SU-DHL-6 (cell line): ENCODE measurements around the gene TMC6.

Source experiments
- H2AFZ ChIP-seq: fragments of 200-600 bp; sonication (generic); 2 replicates; pipeline ENCODE4 v1.6.1; 2014; ENCODE audit warnings: low read depth, mild to moderate bottlenecking, moderate library complexity, mixed read lengths, antibody characterized with exemption, low read length; ENCODE audit not compliant: severe bottlenecking
- H3F3A ChIP-seq: fragments of 200-600 bp; shearing (Covaris generic); 2 replicates; pipeline ENCODE4 v1.6.0; 2016; ENCODE audit warnings: antibody characterized with exemption, mild to moderate bottlenecking; ENCODE audit not compliant: insufficient read depth
- H3K27ac ChIP-seq: fragments of 200-600 bp; sonication (generic); 2 replicates; pipeline ENCODE4 v1.5.1; 2016; ENCODE audit warnings: low read depth, mild to moderate bottlenecking, low read length, moderate library complexity, mixed read lengths
- H3K27me3 ChIP-seq: fragments of 200-600 bp; sonication (generic), shearing (Covaris generic); 2 replicates; pipeline ENCODE4 v1.6.0; 2014; ENCODE audit warnings: mild to moderate bottlenecking, low read length
- H3K36me3 ChIP-seq: fragments of 200-600 bp; sonication (generic); 2 replicates; pipeline ENCODE4 v1.6.1; 2014; ENCODE audit warnings: mild to moderate bottlenecking, low read length, mixed read lengths
- H3K4me2 ChIP-seq: fragments of 300-600, 200-600 bp; shearing (Covaris generic), sonication (generic); 2 replicates; pipeline ENCODE4 v1.6.0; 2014; ENCODE audit warnings: low read length, low read depth, mild to moderate bottlenecking; ENCODE audit not compliant: poor library complexity, severe bottlenecking
- H3K4me3 ChIP-seq: fragments of 200-600 bp; sonication (generic); 2 replicates; pipeline ENCODE4 v1.5.1; 2014; ENCODE audit warnings: antibody characterized with exemption, low read length, mild to moderate bottlenecking, mixed read lengths; ENCODE audit not compliant: insufficient read depth, poor library complexity, severe bottlenecking
- H3K79me2 ChIP-seq: fragments of 200-600 bp; sonication (generic); 2 replicates; pipeline ENCODE4 v1.6.1; 2014; ENCODE audit warnings: mild to moderate bottlenecking, low read length, moderate library complexity; ENCODE audit not compliant: insufficient read depth
- H3K9ac ChIP-seq: fragments of 200-600 bp; sonication (generic); 2 replicates; pipeline ENCODE4 v1.7.0; 2014; ENCODE audit warnings: mild to moderate bottlenecking, low read length
- H3K9me2 ChIP-seq: fragments of 200-600 bp; sonication (generic); replicated peaks from 2 replicates; pipeline ENCODE4 v1.6.1; 2014; ENCODE audit warnings: low read length; ENCODE audit not compliant: insufficient read depth
- H3K9me3 ChIP-seq: fragments of 200-600 bp; sonication (generic); 2 replicates; pipeline ENCODE4 v1.6.1; 2014; ENCODE audit warnings: low read length, mixed read lengths; ENCODE audit not compliant: insufficient read depth
- H4K20me1 ChIP-seq: fragments of 200-600 bp; sonication (generic); 2 replicates; pipeline ENCODE4 v1.6.1; 2014; ENCODE audit warnings: low read depth, mild to moderate bottlenecking, antibody characterized with exemption, low read length, moderate library complexity, mixed read lengths
- EZH2phosphoT487 ChIP-seq: fragments of 200-600 bp; sonication (generic), shearing (Covaris generic); conservative IDR thresholded peaks from 2 replicates; pipeline ENCODE4 v1.6.1; 2018; ENCODE audit warnings: mild to moderate bottlenecking, antibody characterized with exemption, low read length, moderate library complexity, mixed read lengths
- TF ChIP-seq, protein P1 (sequence below): fragments of 200-600 bp; sonication (generic); IDR thresholded peaks from one replicate; pipeline ENCODE4 v1.5.1; 2017; ENCODE audit warnings: antibody characterized with exemption, mild to moderate bottlenecking, low read length, moderate library complexity; ENCODE audit not compliant: insufficient read depth, poor library complexity, severe bottlenecking

Gene TMC6

DNA sequence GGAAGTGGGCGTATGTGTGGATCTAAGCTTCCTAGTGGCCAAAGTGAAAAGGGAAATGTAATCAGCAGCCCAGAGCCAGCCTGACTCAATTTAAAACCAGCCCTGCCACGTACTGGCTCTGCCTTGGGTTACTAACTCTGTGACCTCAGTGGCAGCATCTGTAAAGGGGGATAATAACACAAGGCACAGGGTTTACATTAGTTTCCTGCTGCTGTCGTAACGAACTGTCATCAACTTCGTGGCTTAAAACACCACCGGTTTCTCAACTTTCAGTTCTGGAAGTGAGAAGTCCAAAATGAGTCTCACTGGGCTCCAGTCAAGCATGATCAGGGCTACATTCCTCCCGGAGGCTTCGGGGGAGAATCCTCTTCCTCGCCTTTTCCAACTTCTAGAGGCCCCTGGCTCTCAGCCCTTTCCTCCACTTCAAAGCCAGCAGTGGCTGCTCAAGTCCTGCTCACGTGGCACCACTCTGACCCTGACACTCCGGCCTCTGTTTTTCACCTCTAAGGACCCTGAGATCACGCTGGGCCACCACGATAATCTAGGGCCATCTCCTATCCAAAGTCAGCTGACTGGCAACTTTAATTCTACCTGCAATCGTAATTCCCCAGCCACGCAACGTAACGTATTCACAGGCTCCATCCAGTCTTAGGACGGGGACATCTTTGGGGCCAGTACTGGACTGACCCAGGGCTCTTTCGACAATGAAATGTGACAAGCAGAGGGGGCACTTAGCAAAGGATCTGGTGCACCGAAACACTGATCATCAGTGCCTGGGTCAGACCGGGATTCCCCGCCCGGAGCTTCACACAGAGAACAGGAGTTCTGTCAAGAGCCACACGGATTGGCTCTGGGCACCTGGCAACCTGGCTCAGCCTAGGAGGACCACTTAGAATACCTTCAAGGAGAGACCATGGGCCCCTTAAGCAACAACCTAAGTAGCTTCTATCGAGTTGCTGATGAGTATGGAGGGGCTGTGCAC, 14.5 kb downstream of the TMC6 start:
- Histone ChIP-seq H3K36me3 (no peaks in the 10 kb centered on the region), H4K20me1 (no peaks in the 10 kb centered on the region)
- TF ChIP-seq, protein P1, sequence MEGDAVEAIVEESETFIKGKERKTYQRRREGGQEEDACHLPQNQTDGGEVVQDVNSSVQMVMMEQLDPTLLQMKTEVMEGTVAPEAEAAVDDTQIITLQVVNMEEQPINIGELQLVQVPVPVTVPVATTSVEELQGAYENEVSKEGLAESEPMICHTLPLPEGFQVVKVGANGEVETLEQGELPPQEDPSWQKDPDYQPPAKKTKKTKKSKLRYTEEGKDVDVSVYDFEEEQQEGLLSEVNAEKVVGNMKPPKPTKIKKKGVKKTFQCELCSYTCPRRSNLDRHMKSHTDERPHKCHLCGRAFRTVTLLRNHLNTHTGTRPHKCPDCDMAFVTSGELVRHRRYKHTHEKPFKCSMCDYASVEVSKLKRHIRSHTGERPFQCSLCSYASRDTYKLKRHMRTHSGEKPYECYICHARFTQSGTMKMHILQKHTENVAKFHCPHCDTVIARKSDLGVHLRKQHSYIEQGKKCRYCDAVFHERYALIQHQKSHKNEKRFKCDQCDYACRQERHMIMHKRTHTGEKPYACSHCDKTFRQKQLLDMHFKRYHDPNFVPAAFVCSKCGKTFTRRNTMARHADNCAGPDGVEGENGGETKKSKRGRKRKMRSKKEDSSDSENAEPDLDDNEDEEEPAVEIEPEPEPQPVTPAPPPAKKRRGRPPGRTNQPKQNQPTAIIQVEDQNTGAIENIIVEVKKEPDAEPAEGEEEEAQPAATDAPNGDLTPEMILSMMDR = no peak
- no peak for TF ChIP-seq EZH2phosphoT487

DNA sequence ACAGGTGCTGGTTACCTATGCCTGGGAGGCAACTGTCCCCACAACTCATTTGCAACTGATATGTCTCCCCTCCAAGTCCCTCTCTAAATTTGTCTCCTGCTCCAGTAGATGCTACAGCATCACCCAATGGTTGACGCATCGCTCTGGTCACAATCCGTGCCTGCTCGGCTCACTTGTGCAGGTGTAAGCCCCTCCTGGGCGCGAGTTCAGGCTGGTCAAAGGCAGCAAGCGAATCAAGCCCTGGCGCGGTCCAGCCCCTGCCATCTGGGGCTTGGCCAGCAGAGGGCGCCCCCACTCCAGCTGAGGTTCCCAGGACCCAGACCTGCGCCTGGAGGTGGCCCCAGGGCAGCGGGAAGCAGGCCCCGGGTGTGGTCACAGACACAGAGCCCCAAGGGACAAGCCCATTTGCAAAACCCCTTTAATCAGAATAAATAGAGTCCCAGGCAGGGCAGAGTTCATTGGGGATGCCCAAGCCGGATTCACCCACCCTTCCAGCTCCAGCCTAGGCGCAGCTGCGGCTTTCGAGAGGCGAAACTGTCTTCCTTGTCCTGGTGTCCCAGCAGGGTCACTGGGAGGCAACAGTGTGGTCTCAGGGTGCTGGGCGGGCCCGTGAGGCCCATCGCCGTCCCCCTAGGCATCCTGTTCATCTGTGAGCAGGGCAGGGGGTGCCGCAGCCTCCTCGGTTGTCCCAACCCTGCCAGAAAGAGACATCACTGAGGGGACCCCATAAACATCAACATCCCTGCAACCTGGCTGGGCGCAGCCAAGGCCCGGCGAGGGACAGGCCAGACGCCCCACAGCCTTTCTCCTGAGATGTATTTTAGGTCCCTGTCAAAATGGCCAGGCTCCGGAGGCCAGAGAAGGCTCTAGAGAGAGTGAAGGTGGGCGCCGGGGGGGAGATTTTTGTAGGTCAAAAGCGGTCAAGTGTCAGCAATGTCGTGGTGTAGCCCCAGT, 15.8 kb downstream of the TMC6 start:
- H2AFZ ChIP-seq = no peak overlapping the region
- H3K9ac ChIP-seq = no peak overlapping the region
- no peaks in the 10 kb centered on the region for H3K27me3 ChIP-seq
- H3K9me2 ChIP-seq = no peaks in the 10 kb centered on the region
- no peak overlapping the region for H3K4me2 ChIP-seq
- no peaks in the 10 kb centered on the region for H3K36me3 ChIP-seq
- H4K20me1 ChIP-seq = no peaks in the 10 kb centered on the region
- no peaks in the 10 kb centered on the region for H3K9me3 ChIP-seq
- H3F3A ChIP-seq = peaks cover 5% of the 10 kb centered on the region
- no peaks in the 10 kb centered on the region for H3K79me2 ChIP-seq
- no peak overlapping the region for H3K27ac ChIP-seq
- no peak overlapping the region for H3K4me3 ChIP-seq
- TF ChIP-seq, protein P1 = peak; percentile 96
- TF ChIP-seq EZH2phosphoT487 = no peak

More for the DNA sequence above, 14.5 kb downstream of the TMC6 start:
- Histone ChIP-seq H3K9ac (no peak overlapping the region), H3K9me3 (no peaks in the 10 kb centered on the region), H3K27ac (no peak overlapping the region), H3K4me3 (no peak overlapping the region), H2AFZ (no peak overlapping the region), H3K79me2 (no peaks in the 10 kb centered on the region), H3K4me2 (no peak overlapping the region), H3K9me2 (no peaks in the 10 kb centered on the region), H3F3A (no peaks in the 10 kb centered on the region), H3K27me3 (no peaks in the 10 kb centered on the region)

DNA sequence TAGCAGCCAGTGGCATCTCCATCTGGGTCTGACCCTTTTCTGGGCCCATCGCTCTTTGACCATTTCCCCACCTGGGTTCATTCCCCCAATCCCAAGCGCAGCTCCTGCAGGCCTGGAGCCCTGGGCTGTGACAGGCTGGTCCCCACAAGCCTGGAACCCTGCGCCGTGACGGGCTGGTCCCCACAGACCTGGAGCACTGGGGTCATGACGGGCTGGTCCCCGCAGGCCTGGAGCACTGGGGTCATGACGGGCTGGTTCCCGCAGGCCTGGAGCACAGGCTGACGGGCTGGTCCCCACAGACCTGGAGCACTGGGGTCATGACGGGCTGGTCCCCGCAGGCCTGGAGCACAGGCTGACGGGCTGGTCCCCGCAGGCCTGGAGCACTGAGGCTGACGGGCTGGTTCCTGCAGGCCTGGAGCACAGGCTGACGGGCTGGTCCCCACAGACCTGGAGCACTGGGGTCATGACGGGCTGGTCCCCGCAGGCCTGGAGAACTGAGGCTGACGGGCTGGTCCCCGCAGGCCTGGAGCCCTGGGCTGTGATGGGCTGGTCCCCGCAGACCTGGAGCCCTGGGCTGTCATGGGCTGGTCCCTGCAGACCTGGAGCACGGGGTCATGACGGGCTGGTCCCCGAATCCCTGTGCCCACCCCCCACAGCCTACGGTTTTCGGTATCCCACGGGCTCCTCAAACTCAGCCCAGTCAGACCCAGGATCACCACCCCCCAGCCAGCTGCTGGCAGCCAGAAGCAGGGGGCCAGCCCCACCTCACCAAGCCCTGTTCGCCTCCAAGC, 16.6 kb downstream of the TMC6 start:
- Histone ChIP-seq H3K36me3 (no peaks in the 10 kb centered on the region), H3K9me2 (no peaks in the 10 kb centered on the region), H3K79me2 (no peaks in the 10 kb centered on the region), H2AFZ (no peak overlapping the region), H3K9me3 (no peaks in the 10 kb centered on the region), H3K4me3 (no peak overlapping the region), H3K9ac (no peak overlapping the region), H3K27ac (no peak overlapping the region), H3F3A (peaks cover 14% of the 10 kb centered on the region), H4K20me1 (no peaks in the 10 kb centered on the region), H3K4me2 (no peak overlapping the region), H3K27me3 (no peaks in the 10 kb centered on the region)
- TF ChIP-seq, protein P1 = no peak
- no peak for TF ChIP-seq EZH2phosphoT487
